ENCODE results near the gene PDCD4. TPM values are rescaled to one million over a fixed set of nuclear protein-coding genes. Genes with fewer than 3 reads are reported as not detected.

The PDCD4 gene
- total and polyA plus RNA-seq, 10 of the 15 experiments (the other 5 are each of a cell fraction or from before 2014, with no cell fraction given): 101 to 372 (median 171) TPM

DNA sequence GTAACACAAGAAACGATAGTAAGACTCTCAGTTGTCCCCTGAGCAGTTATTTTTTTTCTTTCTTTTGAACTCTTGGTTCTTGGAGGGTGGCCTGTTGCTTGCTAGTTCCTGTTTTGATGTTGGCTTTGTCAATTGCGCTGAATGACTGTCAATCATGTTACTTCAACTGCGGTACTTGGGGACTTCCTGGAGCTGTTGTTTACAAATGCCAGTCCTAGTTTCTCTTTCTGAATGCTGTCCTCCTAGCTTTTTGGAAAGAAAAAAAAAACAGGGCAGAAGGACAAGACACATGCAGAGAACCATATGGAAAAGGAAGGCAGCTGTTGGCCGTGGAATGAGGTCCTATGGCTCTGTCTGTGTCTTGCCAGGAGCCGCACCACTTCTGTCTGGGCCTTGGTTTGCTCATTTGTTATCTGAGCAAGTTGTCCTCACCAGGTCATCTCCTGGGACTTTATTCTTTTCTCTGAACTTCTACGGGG lies 7.0 kb upstream of the PDCD4 start (continued):
- TF ChIP-seq SPI1 (IDR thresholded peaks at IDR 0.05; ENCODE audit: borderline replicate concordance, insufficient read depth, low read depth, low read length): peak; percentile 74
- no peak for TF ChIP-seq HCFC1 (IDR thresholded peaks at IDR 0.05; ENCODE audit: low read length)
- TF ChIP-seq, protein P1, sequence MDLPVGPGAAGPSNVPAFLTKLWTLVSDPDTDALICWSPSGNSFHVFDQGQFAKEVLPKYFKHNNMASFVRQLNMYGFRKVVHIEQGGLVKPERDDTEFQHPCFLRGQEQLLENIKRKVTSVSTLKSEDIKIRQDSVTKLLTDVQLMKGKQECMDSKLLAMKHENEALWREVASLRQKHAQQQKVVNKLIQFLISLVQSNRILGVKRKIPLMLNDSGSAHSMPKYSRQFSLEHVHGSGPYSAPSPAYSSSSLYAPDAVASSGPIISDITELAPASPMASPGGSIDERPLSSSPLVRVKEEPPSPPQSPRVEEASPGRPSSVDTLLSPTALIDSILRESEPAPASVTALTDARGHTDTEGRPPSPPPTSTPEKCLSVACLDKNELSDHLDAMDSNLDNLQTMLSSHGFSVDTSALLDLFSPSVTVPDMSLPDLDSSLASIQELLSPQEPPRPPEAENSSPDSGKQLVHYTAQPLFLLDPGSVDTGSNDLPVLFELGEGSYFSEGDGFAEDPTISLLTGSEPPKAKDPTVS (IDR thresholded peaks at IDR 0.05; ENCODE audit: low read depth, low read length): no peak
- no peak for TF ChIP-seq TCF3 (IDR thresholded peaks at IDR 0.05; ENCODE audit: borderline replicate concordance, insufficient read depth, low read depth, low read length)
- TF ChIP-seq RELA (IDR thresholded peaks at IDR 0.05; ENCODE audit: borderline replicate concordance, partially characterized antibody): no peak
- no peak for TF ChIP-seq FOXK2 (IDR thresholded peaks at IDR 0.05)
- TF ChIP-seq, protein P2, sequence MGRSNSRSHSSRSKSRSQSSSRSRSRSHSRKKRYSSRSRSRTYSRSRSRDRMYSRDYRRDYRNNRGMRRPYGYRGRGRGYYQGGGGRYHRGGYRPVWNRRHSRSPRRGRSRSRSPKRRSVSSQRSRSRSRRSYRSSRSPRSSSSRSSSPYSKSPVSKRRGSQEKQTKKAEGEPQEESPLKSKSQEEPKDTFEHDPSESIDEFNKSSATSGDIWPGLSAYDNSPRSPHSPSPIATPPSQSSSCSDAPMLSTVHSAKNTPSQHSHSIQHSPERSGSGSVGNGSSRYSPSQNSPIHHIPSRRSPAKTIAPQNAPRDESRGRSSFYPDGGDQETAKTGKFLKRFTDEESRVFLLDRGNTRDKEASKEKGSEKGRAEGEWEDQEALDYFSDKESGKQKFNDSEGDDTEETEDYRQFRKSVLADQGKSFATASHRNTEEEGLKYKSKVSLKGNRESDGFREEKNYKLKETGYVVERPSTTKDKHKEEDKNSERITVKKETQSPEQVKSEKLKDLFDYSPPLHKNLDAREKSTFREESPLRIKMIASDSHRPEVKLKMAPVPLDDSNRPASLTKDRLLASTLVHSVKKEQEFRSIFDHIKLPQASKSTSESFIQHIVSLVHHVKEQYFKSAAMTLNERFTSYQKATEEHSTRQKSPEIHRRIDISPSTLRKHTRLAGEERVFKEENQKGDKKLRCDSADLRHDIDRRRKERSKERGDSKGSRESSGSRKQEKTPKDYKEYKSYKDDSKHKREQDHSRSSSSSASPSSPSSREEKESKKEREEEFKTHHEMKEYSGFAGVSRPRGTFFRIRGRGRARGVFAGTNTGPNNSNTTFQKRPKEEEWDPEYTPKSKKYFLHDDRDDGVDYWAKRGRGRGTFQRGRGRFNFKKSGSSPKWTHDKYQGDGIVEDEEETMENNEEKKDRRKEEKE (IDR thresholded peaks at IDR 0.05): no peak
- no peak for TF ChIP-seq CBX3 (IDR thresholded peaks at IDR 0.05; ENCODE audit: borderline replicate concordance, low read depth)
- TF ChIP-seq, protein P3, sequence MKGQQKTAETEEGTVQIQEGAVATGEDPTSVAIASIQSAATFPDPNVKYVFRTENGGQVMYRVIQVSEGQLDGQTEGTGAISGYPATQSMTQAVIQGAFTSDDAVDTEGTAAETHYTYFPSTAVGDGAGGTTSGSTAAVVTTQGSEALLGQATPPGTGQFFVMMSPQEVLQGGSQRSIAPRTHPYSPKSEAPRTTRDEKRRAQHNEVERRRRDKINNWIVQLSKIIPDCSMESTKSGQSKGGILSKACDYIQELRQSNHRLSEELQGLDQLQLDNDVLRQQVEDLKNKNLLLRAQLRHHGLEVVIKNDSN (IDR thresholded peaks at IDR 0.05; ENCODE audit: borderline replicate concordance, extremely low read length, insufficient read depth, low read depth, low read length): no peak
- TF ChIP-seq NBN (IDR thresholded peaks at IDR 0.05): peak; percentile 79; the same call in 1 of the 2 replicates
- TF ChIP-seq BCL11A (IDR thresholded peaks at IDR 0.05; ENCODE audit: low read depth, low read length): no peak
- TF ChIP-seq JUND (IDR thresholded peaks at IDR 0.05; ENCODE audit: low read depth, low read length): no peak
- TF ChIP-seq BHLHE40 (IDR thresholded peaks at IDR 0.05; ENCODE audit: borderline replicate concordance in 1 of 2, low read depth in 2 of 2, low read length in 1 of 2): no peak; a peak in 1 of 4 replicates
- TF ChIP-seq SRF (IDR thresholded peaks at IDR 0.05; ENCODE audit: low read depth in 2 of 2, low read length in 2 of 2): no peak
- TF ChIP-seq RBBP5 (conservative IDR thresholded peaks at IDR 0.05): no peak
- TF ChIP-seq, protein P4, sequence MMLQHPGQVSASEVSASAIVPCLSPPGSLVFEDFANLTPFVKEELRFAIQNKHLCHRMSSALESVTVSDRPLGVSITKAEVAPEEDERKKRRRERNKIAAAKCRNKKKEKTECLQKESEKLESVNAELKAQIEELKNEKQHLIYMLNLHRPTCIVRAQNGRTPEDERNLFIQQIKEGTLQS (IDR thresholded peaks at IDR 0.05; ENCODE audit: borderline replicate concordance, extremely low read depth, low read depth, low read length): no peak
- TF ChIP-seq DPF2 (IDR thresholded peaks at IDR 0.05): peak; percentile 73
- TF ChIP-seq IRF4 (IDR thresholded peaks at IDR 0.05; ENCODE audit: low read depth, low read length): 0 out of 2 replicates have a peak, but pooled peaks have one; percentile 58
- no peak for TF ChIP-seq RCOR1 (conservative IDR thresholded peaks at IDR 0.05; ENCODE audit: low read depth, low read length)
- TF ChIP-seq IKZF1 (conservative IDR thresholded peaks at IDR 0.05): no peak; the same call in 1 of the 2 replicates
- TF ChIP-seq YBX1 (IDR thresholded peaks at IDR 0.05): no peak
- TF ChIP-seq NFYB (IDR thresholded peaks at IDR 0.05; ENCODE audit: insufficient read depth, low read depth, low read length): peak; percentile 80
- TF ChIP-seq, protein P5, sequence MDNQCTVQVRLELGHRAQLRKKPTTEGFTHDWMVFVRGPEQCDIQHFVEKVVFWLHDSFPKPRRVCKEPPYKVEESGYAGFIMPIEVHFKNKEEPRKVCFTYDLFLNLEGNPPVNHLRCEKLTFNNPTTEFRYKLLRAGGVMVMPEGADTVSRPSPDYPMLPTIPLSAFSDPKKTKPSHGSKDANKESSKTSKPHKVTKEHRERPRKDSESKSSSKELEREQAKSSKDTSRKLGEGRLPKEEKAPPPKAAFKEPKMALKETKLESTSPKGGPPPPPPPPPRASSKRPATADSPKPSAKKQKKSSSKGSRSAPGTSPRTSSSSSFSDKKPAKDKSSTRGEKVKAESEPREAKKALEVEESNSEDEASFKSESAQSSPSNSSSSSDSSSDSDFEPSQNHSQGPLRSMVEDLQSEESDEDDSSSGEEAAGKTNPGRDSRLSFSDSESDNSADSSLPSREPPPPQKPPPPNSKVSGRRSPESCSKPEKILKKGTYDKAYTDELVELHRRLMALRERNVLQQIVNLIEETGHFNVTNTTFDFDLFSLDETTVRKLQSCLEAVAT (IDR thresholded peaks at IDR 0.05): no peak
- TF ChIP-seq KDM1A (IDR thresholded peaks at IDR 0.05; ENCODE audit: borderline replicate concordance): no peak
- no peak; the same call in none of the 2 replicates for TF ChIP-seq NR2F1 (conservative IDR thresholded peaks at IDR 0.05)

Data from GM12878 (cell line).